ENCODE results near the gene SHROOM3. TPM values are rescaled to one million over a fixed set of nuclear protein-coding genes. Genes with fewer than 3 reads are reported as not detected.
"Not testable (repeated sequence)": the region's sequence is repeated elsewhere in the genome, so short reads cannot be mapped to it uniquely, and the experiment has no call there.

The SHROOM3 gene
- not detected for total RNA-seq

- DNase-seq, result no peak
Observed at GRCh38 chr4:76434901-76435527, at the start of gene SHROOM3. SHROOM3 (plus strand) TSS chr4:76435229; CDS start chr4:76436053, 824 bp downstream.

GRCh38 chr4:76385974-76386373, 49.1 kb upstream of the SHROOM3 start:
- DNase-seq, result no peak

GRCh38 chr4:76386566-76387305, 48.3 kb upstream of the SHROOM3 start:
- DNase-seq, result no peak

GRCh38 chr4:76388160-76388908, 46.7 kb upstream of the SHROOM3 start:
- DNase-seq, result no peak

- DNase-seq, result no peak
Observed at GRCh38 chr4:76401654-76402053, 33.4 kb upstream of the SHROOM3 start.

GRCh38 chr4:76406081-76406480, 28.9 kb upstream of the SHROOM3 start:
- no peak for DNase-seq

- no peak for DNase-seq
Observed at GRCh38 chr4:76407440-76408119, 27.4 kb upstream of the SHROOM3 start.

GRCh38 chr4:76410636-76411035, 24.4 kb upstream of the SHROOM3 start:
- DNase-seq, result no peak

GRCh38 chr4:76420188-76420761, 14.8 kb upstream of the SHROOM3 start:
- DNase-seq, result no peak

- DNase-seq, result no peak
Observed at GRCh38 chr4:76420762-76421581, 14.1 kb upstream of the SHROOM3 start, which contains the start of gene CCDC158. CCDC158 (minus strand) TSS chr4:76421141; CDS start chr4:76403207, 17,934 bp downstream.

- not testable (repeated sequence) for DNase-seq
Observed at GRCh38 chr4:76423159-76423558, 11.9 kb upstream of the SHROOM3 start.

- no peak for DNase-seq
Observed at GRCh38 chr4:76426272-76426671, 8.8 kb upstream of the SHROOM3 start.

- no peak for DNase-seq
Observed at GRCh38 chr4:76429636-76430035, 5.4 kb upstream of the SHROOM3 start.

GRCh38 chr4:76430519-76431388, 4.3 kb upstream of the SHROOM3 start:
- DNase-seq, result no peak

GRCh38 chr4:76435528-76436319, 695 bp downstream of the SHROOM3 start:
- DNase-seq, result no peak

- DNase-seq, result no peak
Observed at GRCh38 chr4:76439491-76439890, 4.5 kb downstream of the SHROOM3 start.

- DNase-seq, result no peak
Observed at GRCh38 chr4:76441881-76442280, 6.9 kb downstream of the SHROOM3 start.

GRCh38 chr4:76442807-76443206, 7.8 kb downstream of the SHROOM3 start:
- DNase-seq, result no peak

- no peak for DNase-seq
Observed at GRCh38 chr4:76443376-76443775, 8.3 kb downstream of the SHROOM3 start.

- no peak for DNase-seq
Observed at GRCh38 chr4:76445911-76446310, 10.9 kb downstream of the SHROOM3 start.

Data from effector CD4-positive, alpha-beta T cell (primary cell).